ENCODE results near the gene NBEAL2.

NBEAL2 gene

DNA sequence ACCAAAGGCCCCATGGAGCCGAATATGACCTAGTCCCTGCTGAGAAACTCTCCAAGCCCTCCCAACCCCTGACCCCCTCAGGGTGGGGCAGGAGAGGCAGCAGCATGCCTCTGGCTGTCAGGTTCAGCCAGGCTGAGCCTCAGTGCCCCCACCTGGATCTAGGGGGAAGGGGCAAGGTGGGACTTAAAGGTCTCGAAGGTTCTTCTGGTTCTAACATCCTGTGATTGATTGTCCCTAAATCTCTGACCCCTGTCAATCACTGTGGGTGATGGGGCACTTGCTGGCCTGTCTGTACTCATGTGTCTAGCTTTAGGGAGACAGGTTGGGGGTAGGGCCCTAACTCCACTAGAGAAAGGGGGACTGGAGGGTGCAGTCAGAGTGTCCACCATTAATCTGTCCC, 13.8 kb downstream of the NBEAL2 start:
- TF ChIP-seq, protein P1, sequence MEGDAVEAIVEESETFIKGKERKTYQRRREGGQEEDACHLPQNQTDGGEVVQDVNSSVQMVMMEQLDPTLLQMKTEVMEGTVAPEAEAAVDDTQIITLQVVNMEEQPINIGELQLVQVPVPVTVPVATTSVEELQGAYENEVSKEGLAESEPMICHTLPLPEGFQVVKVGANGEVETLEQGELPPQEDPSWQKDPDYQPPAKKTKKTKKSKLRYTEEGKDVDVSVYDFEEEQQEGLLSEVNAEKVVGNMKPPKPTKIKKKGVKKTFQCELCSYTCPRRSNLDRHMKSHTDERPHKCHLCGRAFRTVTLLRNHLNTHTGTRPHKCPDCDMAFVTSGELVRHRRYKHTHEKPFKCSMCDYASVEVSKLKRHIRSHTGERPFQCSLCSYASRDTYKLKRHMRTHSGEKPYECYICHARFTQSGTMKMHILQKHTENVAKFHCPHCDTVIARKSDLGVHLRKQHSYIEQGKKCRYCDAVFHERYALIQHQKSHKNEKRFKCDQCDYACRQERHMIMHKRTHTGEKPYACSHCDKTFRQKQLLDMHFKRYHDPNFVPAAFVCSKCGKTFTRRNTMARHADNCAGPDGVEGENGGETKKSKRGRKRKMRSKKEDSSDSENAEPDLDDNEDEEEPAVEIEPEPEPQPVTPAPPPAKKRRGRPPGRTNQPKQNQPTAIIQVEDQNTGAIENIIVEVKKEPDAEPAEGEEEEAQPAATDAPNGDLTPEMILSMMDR (IDR thresholded peaks at IDR 0.05; ENCODE audit: low read depth, low read length) = no peak
- no peak overlapping the region for H3K4me3 ChIP-seq (ENCODE audit: low read depth, low read length)

DNA sequence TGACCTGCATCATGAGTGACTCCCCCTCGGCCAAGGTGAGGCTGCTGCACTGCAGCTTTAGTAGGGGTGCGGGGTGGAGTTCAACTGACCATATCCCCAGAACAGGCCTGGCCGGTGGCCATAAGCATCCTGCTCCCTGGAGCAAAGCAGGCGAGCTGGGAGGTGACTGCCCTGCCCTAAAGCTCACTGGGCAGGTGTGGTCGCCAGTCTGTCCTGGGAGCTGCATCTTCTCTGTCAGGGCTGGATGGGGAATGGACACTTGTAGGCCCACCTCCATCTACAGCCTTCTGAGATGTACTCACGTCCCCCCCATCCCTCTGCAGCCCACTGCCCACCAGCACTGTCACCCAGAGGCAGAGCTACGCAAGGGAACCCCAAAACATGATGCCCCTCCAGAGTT, 14.5 kb downstream of the NBEAL2 start:
- TF ChIP-seq, protein P1 (IDR thresholded peaks at IDR 0.05; ENCODE audit: low read depth, low read length) = no peak
- no peak overlapping the region for H3K4me3 ChIP-seq (ENCODE audit: low read depth, low read length)

DNA sequence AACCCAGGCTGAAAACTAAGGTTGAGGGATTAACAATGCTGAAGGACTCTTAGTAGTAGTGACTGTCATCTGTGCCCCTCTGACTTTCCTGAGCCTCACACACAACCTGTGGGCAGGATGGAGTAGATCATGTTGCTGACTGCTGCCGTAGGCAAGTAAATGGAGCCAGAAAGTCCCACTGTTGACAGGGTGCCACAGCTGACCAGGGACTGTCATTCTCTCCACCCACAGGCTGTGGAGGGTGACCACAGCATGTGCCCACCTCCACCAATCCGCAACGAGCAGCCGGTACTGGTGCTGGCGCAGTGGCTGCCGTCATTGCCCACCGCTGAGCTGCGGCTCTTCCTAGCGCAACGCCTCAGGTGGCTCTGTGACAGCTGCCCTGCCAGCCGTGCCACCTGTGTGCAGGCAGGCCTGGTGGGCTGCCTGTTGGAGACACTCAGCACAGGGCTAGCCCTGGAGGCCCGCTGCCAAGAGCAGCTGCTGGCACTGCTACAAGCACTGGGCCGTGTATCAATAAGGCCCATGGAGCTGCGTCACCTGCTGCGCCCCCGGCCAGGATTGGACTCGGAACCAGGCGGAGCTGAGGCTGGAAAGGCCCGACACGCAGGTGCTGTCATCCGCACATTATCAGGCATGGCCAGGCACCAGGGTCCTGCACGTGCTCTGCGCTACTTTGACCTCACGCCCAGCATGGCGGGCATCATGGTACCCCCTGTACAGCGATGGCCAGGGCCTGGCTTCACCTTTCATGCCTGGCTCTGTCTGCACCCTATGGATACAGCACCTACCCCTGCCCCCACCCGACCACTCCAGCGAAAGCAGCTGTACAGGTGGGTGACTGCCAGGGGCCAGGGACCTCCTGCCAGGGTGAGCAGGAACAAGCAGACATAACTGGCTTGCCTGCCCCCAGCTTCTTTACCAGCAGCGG, 15.6 kb downstream of the NBEAL2 start:
- TF ChIP-seq, protein P1 (IDR thresholded peaks at IDR 0.05; ENCODE audit: low read depth, low read length) = no peak
- no peak overlapping the region for H3K4me3 ChIP-seq (ENCODE audit: low read depth, low read length)

DNA sequence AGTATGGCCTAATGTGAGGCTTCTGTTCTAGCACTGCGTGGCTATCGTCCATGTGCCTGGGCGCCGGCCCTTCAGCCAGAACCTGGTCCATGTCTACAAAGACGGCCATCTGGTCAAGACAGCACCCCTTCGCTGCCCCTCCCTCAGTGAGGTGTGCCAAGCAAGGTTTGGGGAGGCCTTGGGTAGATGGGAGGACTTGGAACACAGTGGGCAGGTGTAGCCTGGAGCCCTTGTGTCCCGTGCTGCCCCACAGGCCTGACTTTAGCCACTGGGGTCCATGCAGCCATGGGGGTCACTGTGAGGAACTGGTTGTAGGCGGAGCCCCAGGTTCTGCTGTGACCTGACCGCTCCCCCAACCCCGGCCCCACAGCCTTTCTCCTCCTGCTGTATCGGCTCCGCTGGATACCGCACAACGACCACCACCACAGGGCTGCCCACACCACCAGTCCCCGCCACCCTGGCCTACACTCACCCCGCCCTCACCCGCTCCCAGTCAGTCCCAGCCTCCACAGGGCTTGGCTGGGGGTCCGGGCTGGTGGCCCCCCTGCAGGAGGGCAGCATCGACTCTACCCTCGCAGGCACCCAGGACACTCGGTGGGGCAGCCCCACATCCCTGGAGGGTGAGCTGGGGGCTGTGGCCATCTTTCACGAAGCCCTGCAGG, 16.6 kb downstream of the NBEAL2 start:
- H3K4me3 ChIP-seq (ENCODE audit: low read depth, low read length) = no peak overlapping the region
- TF ChIP-seq, protein P1 (IDR thresholded peaks at IDR 0.05; ENCODE audit: low read depth, low read length) = no peak

DNA sequence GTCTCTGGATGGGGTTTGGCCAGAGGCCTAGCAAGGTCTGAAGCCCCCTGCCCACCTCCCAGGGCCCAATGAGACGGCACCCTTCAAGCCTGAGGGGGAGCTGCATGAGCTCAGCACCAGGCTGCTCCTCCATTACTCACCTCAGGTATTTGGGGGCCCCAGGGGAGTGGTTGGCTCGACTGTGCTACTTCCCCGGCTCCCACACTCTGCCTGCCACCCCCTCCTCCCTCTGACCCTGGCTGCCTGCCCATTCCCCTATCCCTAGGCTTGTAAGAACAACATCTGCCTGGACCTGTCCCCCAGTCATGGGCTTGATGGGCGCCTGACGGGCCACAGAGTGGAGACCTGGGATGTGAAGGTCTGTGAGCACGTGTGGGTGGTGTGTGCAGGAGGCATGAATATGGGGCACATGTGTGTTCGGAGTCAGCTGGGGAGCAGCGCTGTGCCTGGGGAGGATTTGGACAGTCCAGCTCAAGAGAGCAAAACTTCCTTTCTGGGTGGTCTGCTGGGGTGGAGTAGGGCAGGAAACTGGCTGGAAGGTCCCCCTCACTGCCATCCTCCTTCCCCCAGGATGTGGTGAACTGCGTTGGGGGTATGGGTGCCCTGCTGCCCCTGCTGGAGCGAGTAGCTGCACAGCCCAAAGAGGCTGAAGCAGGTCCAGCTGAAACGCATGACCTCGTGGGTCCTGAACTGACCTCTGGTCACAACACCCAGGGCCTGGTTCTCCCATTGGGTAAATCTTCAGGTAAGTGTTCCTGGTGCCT, 17.4 kb downstream of the NBEAL2 start:
- TF ChIP-seq, protein P1 (IDR thresholded peaks at IDR 0.05; ENCODE audit: low read depth, low read length) = no peak
- H3K4me3 ChIP-seq (ENCODE audit: low read depth, low read length) = no peak overlapping the region

DNA sequence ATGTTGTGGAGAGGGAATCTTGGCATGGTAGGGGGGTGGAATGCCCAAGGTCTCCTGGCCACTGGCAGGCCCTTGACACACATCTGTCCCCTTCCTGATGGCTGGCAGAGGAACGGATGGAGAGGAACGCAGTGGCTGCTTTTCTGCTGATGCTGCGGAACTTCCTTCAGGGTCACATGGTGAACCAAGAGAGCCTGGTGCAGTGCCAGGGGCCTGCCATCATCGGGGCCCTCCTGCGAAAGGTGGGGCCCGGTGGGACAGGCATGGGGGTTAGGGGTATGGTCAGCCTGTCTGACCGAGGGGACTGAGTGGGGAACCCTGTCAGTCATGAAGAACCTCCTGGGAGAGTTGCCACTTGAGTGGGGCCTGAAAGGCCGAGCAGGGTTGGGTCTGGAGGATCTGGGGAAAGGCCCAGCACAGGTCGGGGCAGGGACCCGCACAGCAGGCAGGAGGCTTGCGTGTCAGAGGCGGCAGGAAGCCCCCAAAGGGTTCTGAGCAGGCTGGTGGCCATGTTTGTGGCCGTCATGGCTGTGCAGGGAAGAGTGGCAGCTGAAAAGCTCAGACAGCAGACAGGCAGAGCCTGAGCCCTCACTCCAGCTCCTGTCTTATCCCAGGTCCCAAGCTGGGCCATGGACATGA, 18.1 kb downstream of the NBEAL2 start:
- TF ChIP-seq, protein P1 (IDR thresholded peaks at IDR 0.05; ENCODE audit: low read depth, low read length) = no peak
- H3K4me3 ChIP-seq (ENCODE audit: low read depth, low read length) = no peak overlapping the region

All from WI38 (cell line).